Keratinocyte (primary cell): Measurements from ENCODE around the gene TRPV5. TPM values are rescaled to one million over a fixed set of nuclear protein-coding genes. Genes with fewer than 3 reads are reported as not detected.
A peak's percentile ranks its signal among the peaks of the same experiment; 100 is the strongest.

ENCODE experiments used
- DNase-seq: peaks from one replicate; pipeline ENCODE4 v3.0.0-alpha.2; 2011; ENCODE audit warnings: low read depth, missing footprints, low spot score
- FAIRE-seq: peaks from 2 replicates; lab custom pipeline; 2011; peaks lifted over from hg19 to GRCh38; lab: Jason Lieb, UNC
- H2AFZ ChIP-seq: 2 replicates; pipeline ENCODE4 v1.6.0; 2012; ENCODE audit warnings: low read length, control low read depth, inconsistent platforms; ENCODE audit not compliant: control insufficient read depth
- H3K27ac ChIP-seq: 2 replicates; pipeline ENCODE4 v1.5.1; 2011; ENCODE audit warnings: low read length; ENCODE audit not compliant: control insufficient read depth, insufficient read depth
- H3K27me3 ChIP-seq: 3 replicates; pipeline ENCODE4 v1.6.0; 2011; ENCODE audit warnings: low read length; ENCODE audit not compliant: control insufficient read depth, insufficient read depth; ENCODE audit errors: extremely low read depth
- H3K36me3 ChIP-seq, 2 experiments: 2 replicates in 1 of 2; 3 replicates in 1 of 2; pipeline ENCODE4 v1.5.1; 2011; ENCODE audit warnings: low read length in 2 of 2, mild to moderate bottlenecking in 1 of 2; ENCODE audit not compliant: control insufficient read depth in 2 of 2, insufficient read depth in 2 of 2; ENCODE audit errors: extremely low read depth in 1 of 2
- H3K4me1 ChIP-seq: 3 replicates; pipeline ENCODE4 v1.5.1; 2011; ENCODE audit warnings: low read length; ENCODE audit not compliant: control insufficient read depth, insufficient read depth; ENCODE audit errors: extremely low read depth
- H3K4me2 ChIP-seq: 3 replicates; pipeline ENCODE4 v1.6.0; 2011; ENCODE audit warnings: low read depth, low read length; ENCODE audit not compliant: control insufficient read depth, insufficient read depth; ENCODE audit errors: extremely low read depth
- H3K4me3 ChIP-seq, 3 experiments: fragments of 200-600 bp in 1 of 3; sonication (generic) in 1 of 3; 2 replicates in 2 of 3; 3 replicates in 1 of 3; pipeline ENCODE4 v1.5.1; 2011 to 2016; ENCODE audit warnings: low read length in 3 of 3, mild to moderate bottlenecking in 3 of 3, control low read depth in 2 of 3, inconsistent platforms in 1 of 3, low read depth in 1 of 3, mixed read lengths in 1 of 3, mixed run types in 1 of 3, moderate library complexity in 1 of 3; ENCODE audit not compliant: control insufficient read depth in 2 of 3, insufficient read depth in 2 of 3; ENCODE audit errors: extremely low read depth in 1 of 3
- H3K79me2 ChIP-seq: 2 replicates; pipeline ENCODE4 v1.6.0; 2012; ENCODE audit warnings: low read length; ENCODE audit not compliant: control insufficient read depth, insufficient read depth
- H3K9ac ChIP-seq: 3 replicates; pipeline ENCODE4 v1.6.0; 2011; ENCODE audit warnings: low read length; ENCODE audit not compliant: control insufficient read depth, insufficient read depth; ENCODE audit errors: extremely low read depth
- H3K9me1 ChIP-seq: 3 replicates; pipeline ENCODE4 v1.6.0; 2011; ENCODE audit warnings: low read length; ENCODE audit not compliant: control insufficient read depth, insufficient read depth; ENCODE audit errors: extremely low read depth
- H3K9me3 ChIP-seq: 2 replicates; pipeline ENCODE4 v1.5.1; 2012; ENCODE audit warnings: low read depth, low read length; ENCODE audit not compliant: control insufficient read depth
- H4K20me1 ChIP-seq: 3 replicates; pipeline ENCODE4 v1.6.0; 2011; ENCODE audit warnings: low read length; ENCODE audit not compliant: control insufficient read depth, insufficient read depth; ENCODE audit errors: extremely low read depth
- CTCF ChIP-seq, 3 experiments: IDR thresholded peaks in 1 of 3; conservative IDR thresholded peaks in 1 of 3; optimal IDR thresholded peaks in 1 of 3; 2 replicates in 2 of 3; 3 replicates in 1 of 3; pipeline versions ENCODE3 to v1.5.1; 2011; ENCODE audit warnings: low read length in 3 of 3, mild to moderate bottlenecking in 3 of 3, moderate library complexity in 2 of 3, control low read depth in 1 of 3, inconsistent platforms in 1 of 3; ENCODE audit not compliant: insufficient read depth in 2 of 3; ENCODE audit errors: extremely low read depth in 1 of 3
- EZH2 ChIP-seq: IDR thresholded peaks from one replicate; pipeline ENCODE4 v1.6.1; 2012; ENCODE audit warnings: inconsistent platforms, mild to moderate bottlenecking, low read length, moderate library complexity
- dilution Hi-C: fragments of 300-500 bp; cut with MboI; formaldehyde crosslinking; loops from one replicate; pipeline ENCODE4 v1.7.0; 2020; ENCODE audit warnings: low sequenced_read_pairs; ENCODE audit not compliant: extremely low pct_ligation_motif_present
- polyA plus RNA-seq, 5 experiments: library from polyadenylated mRNA; depleted of rRNA in 3 of 5; stranded (reverse) in 3 of 5; stranded (forward) in 1 of 5; unstranded in 1 of 5; fragments of >200 nt; gene quantifications; 1 replicate in 1 of 5; 2 replicates in 3 of 5; 3 replicates in 1 of 5; pipeline versions ENCODE4 v1.2.1 to v1.2.3, GENCODE V29; 2011 to 2012; ENCODE audit warnings: missing spikeins in 2 of 5, low read depth in 1 of 5, low replicate concordance in 1 of 5

The TRPV5 gene
- polyA plus RNA-seq, 1 donor (not counting 4 experiments of a cell fraction or from before 2014, with no cell fraction given): not detected

GRCh38 chr7:142904128-142904527 is 29.4 kb downstream of the TRPV5 start:
- Histone ChIP-seq H3K9me1 (no peaks in the 10 kb centered on the region), H3K27me3 (no peaks in the 10 kb centered on the region), H3K9ac (no peak overlapping the region), H3K79me2 (no peaks in the 10 kb centered on the region), H4K20me1 (no peaks in the 10 kb centered on the region), H3K36me3 (no peaks in the 10 kb centered on the region), H3K4me2 (no peak overlapping the region), H3K9me3 (no peaks in the 10 kb centered on the region), H3K27ac (no peak overlapping the region), H2AFZ (no peak overlapping the region), H3K4me3 (no peak overlapping the region), H3K4me1 (no peaks in the 10 kb centered on the region)
- no peak for DNase-seq
- FAIRE-seq: no peak
- TF ChIP-seq CTCF (optimal IDR thresholded peaks at IDR 0.05 in 1 of 3, IDR thresholded peaks at IDR 0.05 in 1 of 3, conservative IDR thresholded peaks at IDR 0.05 in 1 of 3; ENCODE audit: extremely low read depth in 1 of 3, insufficient read depth in 2 of 3, low read length in 3 of 3) (no peak), EZH2 (no peak)
- dilution Hi-C loops: no loop called here

- no peaks in the 10 kb centered on the region for H4K20me1 ChIP-seq
- no peaks in the 10 kb centered on the region for H3K36me3 ChIP-seq
- no peak for TF ChIP-seq CTCF (optimal IDR thresholded peaks at IDR 0.05 in 1 of 3, IDR thresholded peaks at IDR 0.05 in 1 of 3, conservative IDR thresholded peaks at IDR 0.05 in 1 of 3; ENCODE audit: extremely low read depth in 1 of 3, insufficient read depth in 2 of 3, low read length in 3 of 3)
- TF ChIP-seq EZH2: no peak
- no peaks in the 10 kb centered on the region for H3K9me3 ChIP-seq
- FAIRE-seq (no peak), DNase-seq (no peak)
- peak overlapping the region; percentile 73 for H2AFZ ChIP-seq
- no peak overlapping the region for H3K4me2 ChIP-seq
- no peak overlapping the region for H3K9ac ChIP-seq
- no peak overlapping the region for H3K4me3 ChIP-seq
- no peak overlapping the region for H3K27ac ChIP-seq
- no peaks in the 10 kb centered on the region for H3K9me1 ChIP-seq
- H3K27me3 ChIP-seq: peaks cover 4% of the 10 kb centered on the region
- no peaks in the 10 kb centered on the region for H3K4me1 ChIP-seq
- H3K79me2 ChIP-seq: no peaks in the 10 kb centered on the region
- dilution Hi-C loops: no loop called here
Observed at GRCh38 chr7:142901426-142902259, 31.9 kb downstream of the TRPV5 start.
